DMS53 treated with DMSO at 0.1 percent for 48 hours (cell line): ENCODE data around the gene BAHD1.
A peak's percentile ranks its signal among the peaks of the same experiment; 100 is the strongest.

ENCODE experiments used
- DNase-seq: peaks from one replicate; lab custom pipeline; 2025; ENCODE audit not compliant: unreplicated experiment; lab: John Stamatoyannopoulos, UW

BAHD1 gene

GRCh38 chr15:40489274-40490175 lies 48.8 kb downstream of the BAHD1 start:
- DNase-seq, result no peak

GRCh38 chr15:40493089-40493840 lies 52.5 kb downstream of the BAHD1 start:
- DNase-seq, result no peak

DNA sequence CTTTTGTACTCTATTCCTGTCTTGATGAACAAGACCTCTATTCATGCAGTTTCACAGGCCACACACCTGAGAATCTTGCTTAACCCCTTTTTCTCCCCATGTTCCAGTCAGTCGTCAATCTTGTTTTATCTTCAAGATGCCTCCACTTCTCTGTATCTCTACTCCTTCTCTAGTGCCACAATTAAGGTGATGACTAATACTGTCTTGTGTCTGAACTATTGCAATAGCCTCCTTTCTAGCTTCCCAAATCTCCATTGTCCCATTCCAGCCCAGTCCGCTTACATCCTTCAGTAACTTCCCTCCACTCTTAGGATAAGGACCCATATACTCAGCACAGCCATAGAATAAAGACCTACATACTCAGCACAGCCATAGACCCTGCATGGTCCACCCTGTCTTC lies 54.8 kb downstream of the BAHD1 start:
- no peak for DNase-seq

GRCh38 chr15:40498418-40498817 lies 57.7 kb downstream of the BAHD1 start:
- DNase-seq, result no peak

DNA sequence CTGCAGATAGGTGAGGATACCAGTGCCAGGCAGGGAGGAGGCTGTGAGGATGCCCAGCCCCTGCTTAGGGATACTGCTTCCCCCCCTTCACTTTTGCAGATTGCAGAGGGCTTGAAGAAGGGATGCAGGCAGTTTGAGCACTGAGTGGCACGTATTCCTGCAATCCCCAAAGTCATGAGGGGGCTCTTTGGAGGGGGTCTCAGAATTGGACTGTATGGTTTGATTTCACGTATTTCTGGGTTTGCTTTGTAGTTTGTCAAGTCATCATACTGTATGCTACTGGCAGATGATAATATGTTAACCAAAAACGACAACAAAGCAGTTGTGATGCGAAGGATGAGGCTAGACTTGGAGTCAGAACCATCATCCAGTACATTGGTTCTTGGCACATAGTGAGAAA lies 58.1 kb downstream of the BAHD1 start:
- DNase-seq, result no peak

- DNase-seq, result no peak
Observed at GRCh38 chr15:40499931-40500330, 59.2 kb downstream of the BAHD1 start.

- no peak for DNase-seq
Observed at GRCh38 chr15:40500568-40501330, 60.0 kb downstream of the BAHD1 start.

DNA sequence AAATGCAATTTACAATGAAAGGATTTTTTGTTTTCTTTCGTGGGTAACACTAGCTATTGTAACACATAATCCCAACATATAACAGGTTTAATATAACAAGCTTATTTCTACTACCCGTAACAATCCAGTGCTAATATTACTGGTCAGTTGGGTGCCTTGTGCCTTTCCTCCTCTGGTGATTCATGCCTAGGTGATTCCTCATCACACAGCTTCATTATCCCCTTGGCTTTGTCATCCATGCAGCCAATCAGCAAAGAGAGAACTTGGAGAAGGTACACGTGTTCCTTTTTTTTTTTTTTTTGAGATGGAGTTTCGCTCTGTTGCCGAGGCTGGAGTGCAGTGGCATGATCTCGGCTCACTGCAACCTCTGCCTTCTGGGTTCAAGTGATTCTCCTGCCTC lies 60.7 kb downstream of the BAHD1 start:
- DNase-seq, result no peak

- peak; percentile 33 for DNase-seq
Observed at GRCh38 chr15:40506964-40507571, 66.3 kb downstream of the BAHD1 start.

- DNase-seq, result no peak
Observed at GRCh38 chr15:40508216-40508615, 67.5 kb downstream of the BAHD1 start.

DNA sequence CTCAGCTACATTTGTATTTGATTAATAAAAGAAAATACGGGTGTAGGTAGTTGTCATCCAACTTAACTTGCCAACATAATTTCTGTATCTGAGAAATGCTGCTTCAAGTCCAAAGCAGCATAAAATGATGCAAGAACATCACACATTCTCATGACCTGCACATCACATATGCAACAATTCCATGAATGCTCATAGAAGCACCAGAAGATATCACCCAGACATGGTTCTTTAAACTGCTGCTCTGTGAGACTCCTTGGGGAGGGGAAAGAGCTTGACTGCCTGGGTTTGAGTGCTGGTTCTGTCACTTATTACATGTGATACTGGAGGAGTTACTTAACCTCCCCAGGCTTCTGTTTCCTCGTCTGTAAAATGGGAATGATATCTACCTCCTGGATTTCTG lies 69.4 kb downstream of the BAHD1 start:
- no peak for DNase-seq

DNA sequence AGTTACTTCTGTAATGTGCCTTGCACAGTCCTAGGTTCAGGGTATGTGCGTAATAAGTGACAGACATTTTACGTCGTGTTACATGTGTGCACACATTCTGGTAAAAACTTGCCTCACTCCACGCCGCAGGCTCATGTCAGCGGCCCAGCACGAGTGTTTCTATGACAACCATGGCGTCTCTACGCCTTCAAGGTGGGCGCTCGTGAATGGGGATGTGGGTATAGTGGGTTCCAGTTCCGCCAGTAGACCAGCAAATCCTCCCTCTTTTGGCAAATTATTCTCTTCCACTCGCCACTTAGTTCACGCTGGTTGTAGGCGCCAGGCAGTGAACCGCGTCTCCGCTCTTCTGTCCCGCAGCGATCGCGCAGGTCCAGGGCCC lies 70.3 kb downstream of the BAHD1 start:
- DNase-seq, result no peak

- peak; percentile 27 for DNase-seq
Observed at GRCh38 chr15:40511472-40512133, 70.8 kb downstream of the BAHD1 start.

- no peak for DNase-seq
Observed at GRCh38 chr15:40512440-40512839, 71.7 kb downstream of the BAHD1 start.

DNA sequence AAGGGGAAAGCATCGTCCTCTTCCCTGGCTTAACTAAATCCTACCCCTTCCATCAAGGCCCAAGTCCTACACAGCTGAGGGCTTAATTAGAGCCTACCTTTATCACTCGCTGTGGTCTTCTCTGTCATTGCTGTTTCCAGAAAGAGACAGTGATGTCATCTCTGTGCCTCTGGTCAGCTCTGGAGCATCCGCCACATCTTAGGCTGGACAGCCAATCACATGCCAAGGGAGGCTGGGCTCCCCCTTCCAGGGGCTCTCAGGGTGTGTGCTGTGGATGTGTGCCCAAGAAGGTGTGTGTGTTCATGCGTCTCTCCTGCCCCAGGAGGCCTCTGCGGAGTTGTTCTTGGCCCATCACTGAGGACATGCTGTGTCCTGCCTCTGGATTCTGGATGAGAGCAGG lies 72.9 kb downstream of the BAHD1 start:
- DNase-seq, result no peak

DNA sequence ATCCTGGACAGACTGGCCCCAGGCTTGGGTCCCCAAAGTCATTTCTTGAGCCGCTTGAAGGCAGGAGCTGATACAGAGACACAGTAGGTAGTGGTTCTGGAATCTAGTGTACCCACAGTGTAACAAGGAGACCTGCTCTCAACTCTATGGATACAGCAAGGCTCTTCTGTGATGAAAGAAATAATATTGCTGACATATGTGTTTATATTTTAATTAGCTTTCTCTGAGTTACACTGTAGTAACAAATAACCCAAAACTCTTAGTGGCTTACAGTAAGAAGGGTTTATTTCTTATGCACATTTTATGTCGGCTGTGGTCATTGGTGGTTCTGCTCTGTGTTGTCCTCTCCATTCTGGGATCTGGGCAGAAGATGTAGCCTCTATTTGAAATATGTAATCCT lies 75.6 kb downstream of the BAHD1 start:
- DNase-seq, result no peak
